Gastroesophageal sphincter (tissue), 4 donors: ENCODE data around the gene SEMA3D. TPM values are rescaled to one million over a fixed set of nuclear protein-coding genes. Genes with fewer than 3 reads are reported as not detected.

Source experiments
- ATAC-seq: fragments of 150-250 bp; one replicate; pipeline ENCODE4 v1.9.1; 2016; ENCODE audit warnings: mild to moderate bottlenecking, moderate library complexity
- H3K27ac ChIP-seq, 4 donors: fragments of 200-600 bp; sonication (generic) in 3 of 4; 1 replicate in 3 of 4; 2 replicates in 1 of 4; pipeline ENCODE4 v1.5.1; 2016 to 2019
- H3K27me3 ChIP-seq: fragments of 200-600 bp; sonication (generic); one replicate; pipeline ENCODE4 v1.5.1; 2019
- H3K36me3 ChIP-seq, 2 donors: fragments of 200-600 bp; sonication (generic); one replicate each; pipeline ENCODE4 v1.5.1; 2019; ENCODE audit warnings: control low read depth in 1 of 2
- H3K4me1 ChIP-seq, 3 donors: fragments of 200-600 bp; sonication (generic); 1 replicate in 2 of 3; 2 replicates in 1 of 3; pipeline ENCODE4 v1.5.1; 2016 to 2019; ENCODE audit warnings: control low read depth in 2 of 3
- H3K4me3 ChIP-seq, 2 donors: fragments of 200-600 bp; sonication (generic); one replicate each; pipeline ENCODE4 v1.5.1; 2019; ENCODE audit warnings: mild to moderate bottlenecking in 1 of 2, moderate library complexity in 1 of 2
- H3K9me3 ChIP-seq, 3 donors: fragments of 200-600 bp; sonication (generic); one replicate each; pipeline ENCODE4 v1.5.1; 2017 to 2019; ENCODE audit warnings: control low read depth in 2 of 3
- CTCF ChIP-seq, 4 experiments: fragments of 200-600 bp in 2 of 4; fragments of 450-650 bp in 2 of 4; sonication (generic) in 1 of 4; IDR thresholded peaks; one replicate each; pipeline ENCODE4 v1.5.1; 2017 to 2019; ENCODE audit warnings: antibody characterized with exemption in 4 of 4, mild to moderate bottlenecking in 2 of 4, moderate library complexity in 2 of 4
- EP300 ChIP-seq: sonication (generic); formaldehyde crosslinking; IDR thresholded peaks from one replicate; pipeline ENCODE4 v1.6.1; 2017; ENCODE audit warnings: antibody characterized with exemption, mild to moderate bottlenecking
- POLR2A ChIP-seq, 2 donors: fragments of 450-650 bp; IDR thresholded peaks; one replicate each; pipeline ENCODE4 v1.6.1; 2017; ENCODE audit warnings: antibody characterized with exemption in 2 of 2, mild to moderate bottlenecking in 2 of 2, moderate library complexity in 1 of 2
- POLR2AphosphoS5 ChIP-seq: sonication (generic); formaldehyde crosslinking; IDR thresholded peaks from one replicate; pipeline ENCODE4 v1.6.1; 2017; ENCODE audit warnings: antibody characterized with exemption
- WGBS, 2 donors: methylation state at CpG; one replicate each; pipeline ENCODE4 v1.1.5; 2018; ENCODE audit warnings: low coverage in 1 of 2; 5-methylcytosine and 5-hydroxymethylcytosine counted together
- total RNA-seq, 4 donors: library from RNA; depleted of rRNA; stranded (reverse); fragments of >200 nt; gene quantifications; one replicate each; pipeline ENCODE4 v1.1.0, GENCODE V29; 2016

Gene SEMA3D
- total RNA-seq, 4 donors from 2014 or later: 0.27 to 24.6 (median 6.5) TPM

- H3K27ac ChIP-seq: no peak overlapping the region
- H3K27me3 ChIP-seq: no peaks in the 10 kb centered on the region
- H3K36me3 ChIP-seq: no peaks in the 10 kb centered on the region
- no peaks in the 10 kb centered on the region for H3K9me3 ChIP-seq
- H3K4me3 ChIP-seq: no peak overlapping the region
- H3K4me1 ChIP-seq: no peaks in the 10 kb centered on the region
- TF ChIP-seq EP300 (no peak), POLR2A (IDR thresholded peaks at IDR 0.05) (no peak), CTCF (IDR thresholded peaks at IDR 0.05) (no peak), POLR2AphosphoS5 (no peak)
- WGBS, 2 donors: 84 to 86% methylated on average over 1 to 2 of the region's 2 CpGs
- no peak for ATAC-seq
Observed at GRCh38 chr7:85075864-85076263, 111.0 kb downstream of the SEMA3D start.

- H3K27ac ChIP-seq: no peak overlapping the region
- TF ChIP-seq POLR2AphosphoS5 (no peak), EP300 (no peak), POLR2A (IDR thresholded peaks at IDR 0.05) (no peak), CTCF (IDR thresholded peaks at IDR 0.05) (no peak)
- H3K36me3 ChIP-seq: no peaks in the 10 kb centered on the region
Observed at GRCh38 chr7:85074992-85075391, 111.9 kb downstream of the SEMA3D start.

GRCh38 chr7:85074016-85074415 is 112.8 kb downstream of the SEMA3D start:
- TF ChIP-seq POLR2A (IDR thresholded peaks at IDR 0.05) (no peak), POLR2AphosphoS5 (no peak), EP300 (no peak), CTCF (IDR thresholded peaks at IDR 0.05) (no peak)
- 83 to 100% methylated on average over 1 of the region's 1 CpG for WGBS, 2 donors
- Histone ChIP-seq H3K27ac (no peak overlapping the region), H3K27me3 (no peaks in the 10 kb centered on the region), H3K4me1 (no peaks in the 10 kb centered on the region), H3K4me3 (no peak overlapping the region), H3K9me3 (no peaks in the 10 kb centered on the region), H3K36me3 (no peaks in the 10 kb centered on the region)
- no peak for ATAC-seq

More at GRCh38 chr7:85074992-85075391, 111.9 kb downstream of the SEMA3D start:
- H3K9me3 ChIP-seq: no peaks in the 10 kb centered on the region
- no peaks in the 10 kb centered on the region for H3K4me1 ChIP-seq
- no peak for ATAC-seq
- no peak overlapping the region for H3K4me3 ChIP-seq
- 65 to 71% methylated on average over 2 of the region's 2 CpGs for WGBS, 2 donors
- no peaks in the 10 kb centered on the region for H3K27me3 ChIP-seq

- Histone ChIP-seq H3K4me1 (no peaks in the 10 kb centered on the region), H3K4me3 (no peak overlapping the region), H3K27ac (no peak overlapping the region), H3K36me3 (no peaks in the 10 kb centered on the region), H3K27me3 (no peaks in the 10 kb centered on the region), H3K9me3 (no peaks in the 10 kb centered on the region)
- WGBS, 2 donors: 97 to 100% methylated on average over 1 to 5 of the region's 5 CpGs
- TF ChIP-seq EP300 (no peak), POLR2A (IDR thresholded peaks at IDR 0.05) (no peak), POLR2AphosphoS5 (no peak), CTCF (IDR thresholded peaks at IDR 0.05) (no peak)
- no peak for ATAC-seq
Observed at GRCh38 chr7:85070967-85071628, 115.8 kb downstream of the SEMA3D start.

GRCh38 chr7:85068799-85069198 is 118.1 kb downstream of the SEMA3D start:
- Histone ChIP-seq H3K27ac (no peak overlapping the region), H3K36me3 (no peaks in the 10 kb centered on the region), H3K4me1 (peaks cover 0 to 9% (median 0%) of the 10 kb centered on the region in 3 donors), H3K27me3 (no peaks in the 10 kb centered on the region), H3K4me3 (no peak overlapping the region), H3K9me3 (no peaks in the 10 kb centered on the region)
- ATAC-seq: peak; percentile 72
- TF ChIP-seq POLR2A (IDR thresholded peaks at IDR 0.05) (no peak), CTCF (IDR thresholded peaks at IDR 0.05) (no peak), EP300 (no peak), POLR2AphosphoS5 (no peak)
- WGBS, 2 donors: 47 to 59% methylated on average over 1 of the region's 1 CpG
